HTERT RPE-1 (cell line): ENCODE data around the gene CNOT1.
"Not testable (repeated sequence)": the region's sequence is repeated elsewhere in the genome, so short reads cannot be mapped to it uniquely, and the experiment has no call there.

Experiments used
- in situ Hi-C: fragments of 300-500 bp; cut with MboI; formaldehyde crosslinking; loops from 4 replicates; pipeline ENCODE4 v1.14.3; 2020; ENCODE audit warnings: low sequenced_read_pairs

The CNOT1 gene

DNA sequence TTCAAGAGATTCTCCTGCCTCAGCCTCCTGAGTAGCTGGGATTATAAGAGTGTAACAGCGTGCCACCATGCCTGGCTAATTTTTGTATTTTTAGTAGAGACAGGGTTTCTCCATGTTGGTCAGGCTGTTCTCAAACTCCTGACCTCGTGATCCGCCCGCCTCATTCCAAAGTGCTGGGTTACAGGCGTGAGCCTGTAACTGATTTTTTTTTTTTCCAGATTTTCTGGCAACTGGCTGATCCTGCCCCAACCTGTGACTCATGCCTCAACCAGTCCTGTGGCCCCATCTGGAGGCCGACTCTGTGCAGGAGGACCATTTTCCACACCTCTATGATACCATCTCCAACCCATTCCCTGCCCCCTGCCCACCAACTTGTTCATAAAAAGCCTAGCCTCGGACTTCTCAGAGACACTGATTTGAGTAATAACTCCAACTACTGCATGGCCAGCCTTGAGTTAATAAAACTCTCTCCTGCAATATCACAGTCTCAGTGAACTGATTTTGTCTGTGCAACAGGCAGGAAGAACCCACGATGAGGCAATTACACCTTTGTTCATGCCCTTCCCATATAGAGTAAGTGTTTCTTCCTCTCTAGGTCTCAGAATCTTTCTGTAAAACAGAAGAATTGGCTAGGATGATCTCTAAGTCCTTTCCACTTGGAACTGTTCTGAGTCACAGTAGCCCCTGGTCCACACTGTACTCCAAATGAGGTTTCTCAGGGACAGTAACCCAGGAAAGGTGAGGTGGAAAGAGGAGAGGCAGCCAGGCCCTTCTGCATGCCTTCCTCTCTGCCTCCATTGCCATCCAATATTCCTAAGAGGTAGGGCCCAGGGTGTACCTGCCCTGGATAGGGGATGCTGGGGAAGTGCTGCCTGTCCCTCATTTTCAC lies 8.8 kb upstream of the CNOT1 start:
- in situ Hi-C loops, result no loop called here

DNA sequence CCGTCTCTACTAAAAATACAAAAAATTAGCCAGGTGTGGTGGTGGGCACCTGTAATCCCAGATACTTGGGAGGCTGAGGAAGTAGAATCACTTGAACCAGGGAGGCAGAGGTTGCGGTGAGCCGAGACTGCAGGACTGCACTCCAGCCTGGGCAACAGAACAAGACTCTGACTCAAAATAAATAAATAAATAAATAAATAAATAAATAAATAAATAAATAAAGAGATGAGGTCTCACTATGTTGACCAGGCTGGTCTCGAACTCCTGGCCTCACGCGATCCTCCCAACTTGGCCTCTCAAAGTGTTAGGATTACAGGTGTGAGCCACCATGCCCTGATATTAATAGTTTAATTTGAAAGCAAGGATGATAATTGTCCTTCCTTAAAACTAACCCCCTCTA lies 7.4 kb upstream of the CNOT1 start:
- in situ Hi-C loops, result not testable (repeated sequence)

DNA sequence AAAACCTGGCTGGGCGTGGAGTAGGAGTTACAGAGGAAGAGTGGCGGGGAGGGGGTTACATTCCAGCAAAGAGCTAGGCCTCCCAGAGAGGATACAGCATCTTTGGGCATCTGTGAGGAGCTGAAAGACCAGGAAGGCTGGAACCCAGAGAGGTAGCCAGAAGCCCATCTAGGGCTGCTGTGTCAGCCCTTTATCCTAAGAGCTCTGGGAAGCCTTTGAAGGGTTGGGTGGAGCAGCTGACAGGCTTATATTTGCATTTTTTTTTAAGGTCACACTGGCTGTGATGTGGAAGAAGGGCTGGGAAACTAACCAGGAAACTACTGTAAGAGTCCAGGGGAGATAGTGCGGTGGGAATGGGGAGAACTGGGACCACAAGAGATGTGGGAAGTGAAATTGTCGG lies 6.8 kb upstream of the CNOT1 start:
- in situ Hi-C loops, result no loop called here

DNA sequence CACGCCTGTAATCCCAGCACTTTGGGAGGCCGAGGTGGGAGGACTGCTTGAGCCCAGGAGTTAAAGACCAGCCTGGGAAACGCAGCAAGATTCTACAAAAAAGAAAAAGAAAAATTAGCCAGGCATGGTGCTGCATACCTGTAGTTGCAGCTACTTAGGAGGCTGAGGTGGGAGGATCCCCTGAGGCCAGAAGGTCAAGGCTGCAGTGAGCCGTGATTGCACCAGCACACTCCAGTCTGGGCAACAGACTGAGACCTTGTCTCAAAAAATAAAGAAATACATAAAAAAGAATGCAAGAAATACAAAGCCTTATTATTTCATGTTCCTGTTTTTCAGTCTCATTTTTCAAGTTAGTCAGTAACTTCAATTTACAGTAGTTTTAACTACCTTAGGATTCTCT lies 5.9 kb upstream of the CNOT1 start:
- in situ Hi-C loops, result no loop called here

DNA sequence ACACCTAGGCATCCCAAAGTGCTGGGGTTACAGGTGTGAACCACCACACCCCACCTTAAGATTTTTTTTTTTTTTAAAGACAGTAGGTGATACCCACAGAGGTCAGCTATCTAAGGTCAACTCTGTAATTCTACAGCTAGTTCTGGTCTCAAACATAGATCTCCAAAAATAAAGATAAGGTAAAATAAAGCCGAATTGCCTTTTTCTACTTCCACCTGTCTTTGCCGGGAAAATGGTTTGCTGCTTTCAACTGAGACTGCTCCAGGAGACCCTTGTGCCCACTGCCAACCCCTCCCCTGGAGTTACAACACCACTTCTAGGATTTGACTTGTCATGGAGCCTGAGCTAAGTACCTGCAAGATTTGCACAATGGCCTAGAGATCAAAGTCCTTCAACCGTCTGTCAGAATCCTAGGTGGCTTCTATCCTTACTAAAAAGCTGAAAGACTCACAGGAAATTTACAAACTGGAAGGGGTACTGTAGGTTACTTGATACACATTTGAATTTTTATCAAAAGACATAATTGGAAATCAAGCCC lies 4.7 kb upstream of the CNOT1 start:
- in situ Hi-C loops, result no loop called here

DNA sequence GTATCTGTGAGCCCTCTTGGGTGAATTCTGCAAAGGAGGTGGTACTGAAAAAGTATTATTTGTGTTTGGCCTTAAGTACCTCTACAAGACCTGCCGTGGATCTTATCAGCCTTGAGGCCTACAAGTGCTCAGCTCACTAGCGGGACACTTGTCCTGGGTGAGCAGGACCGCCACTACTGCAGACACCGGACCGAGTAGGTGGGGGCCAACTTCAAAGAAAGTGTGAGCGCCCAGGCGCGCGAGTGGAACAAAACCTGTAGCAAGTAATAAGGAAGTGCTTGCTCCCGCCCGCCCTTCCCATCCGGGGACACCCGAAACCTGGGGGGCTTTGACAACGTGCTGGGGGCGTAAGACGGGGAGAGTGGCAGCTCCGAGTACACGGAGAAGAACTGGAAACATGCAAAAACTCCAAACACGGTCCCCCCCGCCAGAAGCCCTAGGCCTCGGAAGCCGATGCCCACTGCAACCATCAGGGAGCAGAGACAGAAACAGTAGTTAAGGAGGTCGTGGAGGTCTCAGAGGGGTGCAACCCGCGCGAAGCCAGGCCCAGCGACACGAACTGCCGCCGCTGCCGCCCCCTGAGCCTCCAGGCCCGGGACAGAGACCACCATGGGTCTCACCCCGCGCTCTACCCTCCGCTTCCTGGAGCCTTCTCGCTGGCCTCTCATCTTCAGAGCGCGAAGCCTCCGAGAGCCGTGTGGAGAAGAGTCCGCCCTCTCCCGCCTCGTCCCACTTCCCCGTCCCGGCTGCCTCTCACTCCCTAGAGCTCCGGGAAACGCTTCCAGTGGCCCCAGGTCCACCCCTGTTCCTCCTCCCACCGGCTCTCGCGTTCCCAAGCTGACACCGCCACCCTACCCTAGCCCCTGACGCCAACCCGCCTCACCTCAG lies 537 bp downstream of the CNOT1 start:
- in situ Hi-C loops, result no loop called here

DNA sequence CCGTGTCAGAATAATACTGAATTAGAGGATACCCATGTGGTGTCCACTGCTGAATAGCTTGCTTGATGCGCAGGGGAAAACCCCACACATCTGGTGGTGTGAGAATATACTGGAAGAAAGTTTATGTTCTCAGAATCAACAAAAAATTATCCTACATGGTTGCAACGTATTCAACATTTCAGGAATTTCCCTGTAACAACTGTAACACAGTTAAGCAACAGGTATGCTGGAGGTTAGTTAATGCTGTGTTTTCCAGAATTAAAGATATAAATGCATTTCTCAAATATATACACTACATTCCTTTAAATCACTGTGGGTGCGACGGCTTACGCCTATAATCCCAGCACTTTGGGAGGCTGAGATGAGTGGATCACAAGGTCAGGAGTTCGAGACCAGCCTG lies 5.4 kb downstream of the CNOT1 start:
- in situ Hi-C loops, result no loop called here

DNA sequence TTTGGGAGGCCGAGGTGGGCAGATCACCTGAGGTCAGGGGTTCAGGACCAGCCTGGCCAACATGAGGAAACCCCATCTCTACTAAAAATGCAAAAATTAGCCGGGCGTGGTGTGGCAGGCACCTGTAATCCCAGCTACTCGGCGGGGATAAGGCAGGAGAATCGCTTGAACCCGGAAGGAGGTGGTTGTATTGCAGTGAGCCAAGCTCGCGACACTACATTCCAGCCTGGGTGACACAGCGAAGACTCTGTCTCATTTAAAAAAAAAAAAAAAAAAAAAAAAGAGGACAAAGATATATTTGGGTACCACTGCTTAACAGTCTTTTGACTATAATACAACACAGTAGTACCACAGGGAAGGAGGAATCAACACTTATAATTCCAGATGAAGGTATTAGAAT lies 9.2 kb downstream of the CNOT1 start:
- in situ Hi-C loops, result no loop called here

DNA sequence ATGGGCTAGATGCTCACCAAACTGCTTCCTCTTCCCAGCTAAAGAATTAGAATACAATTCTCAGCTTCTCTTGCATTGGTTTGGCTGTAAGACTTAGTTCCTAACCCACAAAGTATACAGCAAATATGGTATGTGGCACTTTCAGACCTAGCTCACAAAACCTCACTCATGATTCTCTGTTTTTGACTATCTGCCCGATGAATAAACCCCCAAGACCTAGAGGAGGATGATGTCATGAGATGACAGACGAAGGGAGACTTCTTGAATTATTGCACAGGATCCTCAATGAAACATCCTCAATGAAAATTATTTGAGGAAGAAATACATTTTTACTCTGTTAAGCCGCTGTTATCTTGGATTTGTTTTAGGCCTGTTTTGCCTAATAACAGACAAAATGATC lies 14.3 kb downstream of the CNOT1 start:
- in situ Hi-C loops, result no loop called here

DNA sequence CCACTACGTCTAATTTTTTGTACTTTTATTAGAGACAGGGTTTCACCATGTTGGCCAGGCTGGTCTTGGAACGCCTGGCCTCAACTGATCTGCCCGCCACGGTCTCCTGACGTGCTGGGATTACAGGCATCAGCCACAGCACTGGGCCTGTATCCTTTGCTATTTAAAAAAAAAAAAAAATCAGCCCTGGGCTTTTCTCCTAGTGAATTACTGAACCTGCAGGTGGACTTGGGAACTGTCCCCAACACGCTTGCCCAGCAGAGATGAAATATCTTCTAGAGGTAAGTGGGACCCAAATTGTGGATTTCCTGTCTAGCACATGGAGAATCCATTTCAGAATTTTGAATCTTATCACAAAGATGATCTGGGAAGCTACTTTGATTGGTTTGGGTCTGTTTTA lies 14.8 kb downstream of the CNOT1 start:
- in situ Hi-C loops, result no loop called here

DNA sequence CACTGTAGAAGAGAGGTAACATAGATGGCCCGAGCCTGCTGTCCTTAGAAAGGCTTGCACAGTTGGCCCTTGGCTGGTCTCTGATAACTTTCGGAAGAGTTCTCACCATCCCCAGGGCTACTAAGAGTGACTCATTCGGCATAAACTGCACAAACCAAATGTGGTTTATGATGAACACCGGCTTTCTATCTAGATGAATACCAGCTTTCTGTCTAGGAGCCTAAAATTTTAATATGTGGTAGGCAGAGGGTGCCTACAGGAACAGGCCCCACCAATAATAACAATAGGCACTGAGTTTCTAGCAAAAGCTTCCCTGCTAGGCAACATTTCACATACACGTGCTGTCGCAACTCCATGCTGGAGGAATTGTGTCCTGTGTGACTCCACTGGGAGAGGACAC lies 15.4 kb downstream of the CNOT1 start:
- in situ Hi-C loops, result no loop called here

DNA sequence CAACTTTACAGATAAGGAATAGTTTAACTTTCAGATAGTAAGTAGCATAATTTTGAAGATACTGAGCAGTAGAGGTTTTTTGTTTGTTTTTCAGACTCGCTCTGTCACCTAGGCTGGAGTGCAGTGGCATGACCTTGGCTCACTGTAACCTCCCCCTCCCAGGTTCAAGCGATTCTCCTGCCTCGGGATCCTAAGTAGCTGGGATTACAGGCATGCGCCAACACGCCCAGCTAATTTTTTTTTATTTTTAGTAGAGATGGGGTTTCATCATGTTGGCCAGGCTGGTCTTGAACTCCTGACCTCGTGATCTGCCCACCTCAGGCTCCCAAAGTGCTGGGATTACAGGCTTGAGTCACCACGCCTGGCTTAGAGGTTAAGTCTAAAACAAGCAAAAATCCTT lies 16.7 kb downstream of the CNOT1 start:
- in situ Hi-C loops, result not testable (repeated sequence)

DNA sequence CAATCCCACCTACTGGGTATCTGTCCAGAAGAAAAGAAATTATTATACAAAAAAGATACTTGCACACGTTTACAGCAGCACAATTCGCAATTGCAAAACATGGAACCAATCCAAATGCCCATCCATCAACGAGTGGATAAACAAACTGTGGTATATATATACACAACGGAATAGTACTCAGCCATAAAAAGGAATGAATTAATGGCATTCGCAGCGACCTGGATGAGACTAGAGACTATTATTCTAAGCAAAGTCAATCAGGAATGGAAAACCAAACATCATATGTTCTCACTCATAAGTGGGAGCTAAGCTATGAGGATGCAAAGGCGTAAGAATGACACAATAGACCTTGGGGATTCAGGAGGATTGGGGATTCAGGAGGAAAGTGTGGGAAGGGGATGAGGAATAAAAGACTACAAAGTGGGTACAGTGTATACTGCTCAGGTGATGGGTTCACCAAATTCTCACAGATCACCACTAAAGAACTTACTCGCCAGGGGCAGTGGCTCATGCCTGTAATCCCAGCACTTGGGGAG lies 21.0 kb downstream of the CNOT1 start:
- in situ Hi-C loops, result no loop called here

DNA sequence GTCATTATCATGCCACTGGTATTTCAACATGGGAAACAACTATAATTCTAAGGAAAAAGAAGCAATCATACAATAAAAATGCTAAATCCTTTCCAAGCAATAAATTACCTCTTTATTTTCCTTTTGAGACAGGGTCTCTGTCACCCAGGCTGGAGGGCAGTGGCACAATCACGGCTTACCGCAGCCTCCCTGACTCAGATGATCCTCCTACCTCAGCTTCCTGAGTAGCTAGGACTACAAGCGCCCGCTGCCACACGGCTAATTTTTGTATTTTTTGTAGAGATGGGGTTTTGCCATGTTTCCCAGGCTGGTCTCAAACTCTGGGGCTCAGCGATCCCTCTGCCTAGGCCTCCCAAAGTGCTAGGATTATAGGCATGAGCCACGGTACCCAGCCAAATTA lies 24.1 kb downstream of the CNOT1 start:
- in situ Hi-C loops, result no loop called here

DNA sequence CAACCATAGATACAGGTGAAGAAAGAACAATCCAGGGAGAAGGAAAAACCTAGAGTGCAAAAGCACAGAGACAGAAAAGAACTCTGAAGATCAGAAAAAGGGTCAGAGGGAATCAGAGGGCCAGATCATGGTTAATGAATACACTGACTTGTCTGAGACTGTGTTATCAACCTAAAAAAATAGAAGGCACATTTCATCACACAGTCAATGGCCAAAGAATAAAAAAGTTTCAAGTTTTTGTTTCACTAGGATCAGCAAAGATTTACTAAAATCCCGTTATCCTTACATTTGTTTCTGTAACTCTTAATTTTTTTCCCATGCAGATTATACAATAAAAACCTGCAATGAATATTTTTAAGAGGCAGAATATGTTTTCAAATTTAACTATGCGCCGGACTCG lies 38.5 kb downstream of the CNOT1 start:
- in situ Hi-C loops, result no loop called here

DNA sequence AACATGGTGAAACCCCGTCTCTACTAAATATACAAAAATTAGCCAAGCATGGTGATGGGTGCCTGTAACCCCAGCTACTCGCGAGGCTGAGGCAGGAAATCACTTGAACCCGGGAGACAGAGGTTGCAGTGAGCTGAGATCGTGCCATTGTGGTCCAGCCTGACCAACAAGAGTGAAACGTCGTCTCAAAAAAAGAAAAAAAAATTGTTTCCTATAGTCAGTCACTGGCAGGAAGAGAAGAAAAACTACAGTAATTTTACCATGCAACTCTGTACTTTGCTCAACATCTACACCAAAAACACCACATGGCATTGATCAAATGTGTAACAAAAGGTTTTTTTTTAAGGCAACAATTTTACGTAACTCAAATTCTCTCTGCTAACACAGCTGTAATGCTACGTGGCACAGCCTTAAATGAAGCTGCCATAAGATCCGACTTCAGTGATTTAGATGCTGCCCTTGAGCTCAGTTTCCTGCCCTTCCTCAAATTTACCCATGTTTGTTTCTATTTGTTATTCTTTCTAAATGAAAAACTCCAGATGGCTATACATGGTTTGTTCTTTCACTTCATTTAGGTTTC lies 40.2 kb downstream of the CNOT1 start:
- in situ Hi-C loops, result no loop called here

DNA sequence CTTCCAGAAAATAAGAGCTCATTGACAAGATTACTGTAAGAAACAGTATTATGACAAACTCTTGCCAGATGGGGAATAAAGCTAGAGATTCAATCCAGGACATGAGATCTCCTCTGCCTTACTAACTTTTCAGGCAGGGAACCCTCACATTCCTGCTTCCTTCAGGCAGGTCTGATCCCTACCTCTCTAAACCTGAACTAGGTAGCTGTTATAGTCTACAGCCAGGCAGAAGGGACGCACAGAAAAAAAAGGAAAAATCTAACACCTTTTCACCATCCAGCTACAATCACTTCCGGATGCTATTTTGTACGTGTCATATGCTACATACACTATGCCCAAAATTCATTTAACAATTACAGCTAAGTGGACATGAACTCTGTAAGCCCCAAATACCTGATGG lies 41.2 kb downstream of the CNOT1 start:
- in situ Hi-C loops, result no loop called here

DNA sequence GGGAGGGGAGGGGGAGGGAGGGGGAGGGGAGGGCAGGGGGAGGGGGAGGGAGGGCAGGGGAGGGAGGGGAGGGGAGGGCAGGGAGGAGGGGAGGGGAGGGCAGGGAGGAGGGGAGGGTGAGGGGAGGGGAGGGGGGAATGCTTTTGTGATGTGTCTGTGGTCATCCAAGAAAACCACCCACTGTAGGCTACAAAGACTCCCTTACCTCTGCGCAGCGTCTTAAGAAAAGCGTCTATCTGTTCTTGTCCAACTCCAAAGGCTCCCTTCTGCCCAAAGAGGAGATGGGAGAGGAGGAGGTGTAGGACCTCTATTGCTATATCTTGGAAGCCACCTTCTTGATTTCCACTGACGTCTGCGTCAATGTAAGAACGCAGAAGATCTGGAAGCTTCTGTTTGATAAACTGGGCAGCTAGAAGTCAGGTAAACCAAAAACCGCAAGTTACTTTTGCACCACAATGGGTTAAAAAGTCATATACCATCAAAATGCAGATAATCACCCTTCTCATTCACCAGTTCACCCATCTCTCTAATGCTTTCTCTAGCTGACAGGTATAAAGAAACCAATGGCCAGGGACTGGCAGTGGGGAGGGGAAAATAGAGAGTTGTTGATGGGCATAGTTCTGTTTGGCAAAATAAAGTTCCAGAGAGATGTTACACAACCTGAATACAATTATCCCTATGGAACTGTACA lies 43.1 kb downstream of the CNOT1 start:
- in situ Hi-C loops, result no loop called here

DNA sequence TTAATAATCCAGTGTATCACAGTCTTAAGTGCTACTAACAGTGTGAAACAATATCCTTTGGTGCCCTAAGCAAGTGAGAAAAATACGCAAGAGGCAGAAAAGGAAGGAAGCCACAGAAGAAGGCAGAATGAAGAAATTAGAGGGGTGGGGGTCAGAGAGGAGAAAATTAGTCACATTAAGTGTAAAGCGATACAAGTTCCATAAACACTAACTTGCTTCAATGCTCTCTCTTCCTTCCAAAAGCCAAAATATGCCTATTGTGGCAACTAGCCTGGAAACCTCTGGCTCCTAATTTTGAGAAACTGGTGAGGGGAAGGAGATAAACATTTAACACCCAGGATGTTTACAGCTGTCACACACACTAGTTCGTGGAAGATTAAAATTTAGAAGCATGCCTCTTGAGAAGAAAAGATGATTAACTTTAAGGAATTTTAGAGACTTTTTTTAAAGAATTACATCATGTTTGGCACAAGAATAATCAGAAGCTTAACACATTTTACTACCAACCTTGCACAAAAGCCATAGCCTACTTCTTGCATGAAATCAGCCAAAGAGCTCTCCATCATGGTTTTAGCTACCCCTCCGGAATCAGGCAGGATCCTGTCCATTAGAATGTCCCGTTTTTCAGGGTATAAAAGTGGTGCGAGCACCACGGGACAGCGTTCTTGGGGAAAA lies 44.7 kb downstream of the CNOT1 start:
- in situ Hi-C loops, result no loop called here
